Neural cell (in vitro differentiated cells): ENCODE measurements around the gene PRRG4. TPM values are rescaled to one million over a fixed set of nuclear protein-coding genes. Genes with fewer than 3 reads are reported as not detected.

Experiments used
- H2AFZ ChIP-seq: fragments of 200-600, 300-800 bp; sonication (generic), shearing (Covaris generic); 2 replicates; pipeline ENCODE4 v1.6.0; 2014; ENCODE audit warnings: low read depth, mild to moderate bottlenecking, antibody characterized with exemption, low read length, moderate library complexity
- H3F3A ChIP-seq: fragments of 200-600 bp; shearing (Covaris generic); 2 replicates; pipeline ENCODE4 v1.6.1; 2016; ENCODE audit warnings: mild to moderate bottlenecking, moderate library complexity, mixed read lengths, antibody characterized with exemption, low read length; ENCODE audit not compliant: insufficient read depth, poor library complexity, severe bottlenecking
- H3K27ac ChIP-seq: fragments of 200-600, 300-800 bp; sonication (generic), shearing (Covaris generic); 2 replicates; pipeline ENCODE4 v1.5.1; 2014; ENCODE audit warnings: mild to moderate bottlenecking, low read length, moderate library complexity
- H3K27me3 ChIP-seq: fragments of 300-800, 200-600 bp; sonication (generic), shearing (Covaris generic); 2 replicates; pipeline ENCODE4 v1.6.0; 2014; ENCODE audit warnings: mild to moderate bottlenecking, low read depth, low read length, moderate library complexity; ENCODE audit not compliant: insufficient read depth
- H3K36me3 ChIP-seq: fragments of 300-800, 200-600 bp; sonication (generic), shearing (Covaris generic); 2 replicates; pipeline ENCODE4 v1.5.1; 2014; ENCODE audit warnings: mild to moderate bottlenecking, antibody characterized with exemption, low read length, moderate library complexity; ENCODE audit not compliant: insufficient read depth
- H3K4me2 ChIP-seq: fragments of 300-800, 200-600 bp; sonication (generic), shearing (Covaris generic); 2 replicates; pipeline ENCODE4 v1.6.0; 2014; ENCODE audit warnings: mild to moderate bottlenecking, low read length
- H3K4me3 ChIP-seq: fragments of 300-800, 200-600 bp; sonication (generic), shearing (Covaris generic); 2 replicates; pipeline ENCODE4 v1.5.1; 2014; ENCODE audit warnings: mild to moderate bottlenecking, low read length, moderate library complexity
- H3K79me2 ChIP-seq: fragments of 200-600 bp; shearing (Covaris generic); replicated peaks from 2 replicates; pipeline ENCODE4 v1.6.0; 2014; ENCODE audit warnings: mild to moderate bottlenecking, low read length, moderate library complexity; ENCODE audit not compliant: insufficient read depth
- H3K9ac ChIP-seq: fragments of 300-800, 200-600 bp; sonication (generic), shearing (Covaris generic); 2 replicates; pipeline ENCODE4 v1.6.1; 2016; ENCODE audit warnings: mild to moderate bottlenecking, low read length, mixed read lengths
- H3K9me2 ChIP-seq: fragments of 200-600 bp; shearing (Covaris generic); 2 replicates; pipeline ENCODE4 v1.6.1; 2016; ENCODE audit warnings: mild to moderate bottlenecking, low read length, mixed read lengths; ENCODE audit not compliant: insufficient read depth
- H3K9me3 ChIP-seq: fragments of 200-600, 300-800 bp; sonication (generic), shearing (Covaris generic); 2 replicates; pipeline ENCODE4 v1.6.1; 2016; ENCODE audit warnings: mild to moderate bottlenecking, mixed run types, low read length, moderate library complexity, mixed read lengths
- H4K20me1 ChIP-seq: fragments of 200-600 bp; shearing (Covaris generic); 2 replicates; pipeline ENCODE4 v1.6.1; 2016; ENCODE audit warnings: mild to moderate bottlenecking, mixed run types; ENCODE audit not compliant: insufficient read depth
- EP300 ChIP-seq: fragments of 450-650 bp; conservative IDR thresholded peaks from 2 replicates; pipeline ENCODE4 v1.6.1; 2014; ENCODE audit warnings: antibody characterized with exemption, mild to moderate bottlenecking, moderate library complexity; ENCODE audit not compliant: poor library complexity, severe bottlenecking
- EZH2 ChIP-seq: fragments of 200-600, 300-800 bp; shearing (Covaris generic), sonication (generic); IDR thresholded peaks from 2 replicates; pipeline ENCODE4 v1.6.1; 2014; ENCODE audit warnings: antibody characterized with exemption, low read length, borderline replicate concordance, mild to moderate bottlenecking; ENCODE audit not compliant: insufficient read depth, poor library complexity, severe bottlenecking
- MXI1 ChIP-seq: fragments of 450-650 bp; conservative IDR thresholded peaks from 2 replicates; pipeline ENCODE4 v1.6.1; 2014; ENCODE audit warnings: antibody characterized with exemption, mild to moderate bottlenecking; ENCODE audit not compliant: poor library complexity, severe bottlenecking
- POLR2AphosphoS5 ChIP-seq: IDR thresholded peaks from 2 replicates; pipeline ENCODE4 v1.6.1; 2012
- RAD21 ChIP-seq: fragments of 450-650 bp; conservative IDR thresholded peaks from 2 replicates; pipeline ENCODE4 v1.6.1; 2014; ENCODE audit warnings: antibody characterized with exemption, mild to moderate bottlenecking, moderate library complexity
- SMC3 ChIP-seq: fragments of 450-650 bp; conservative IDR thresholded peaks from 2 replicates; pipeline ENCODE4 v1.6.1; 2014; ENCODE audit warnings: antibody characterized with exemption, mild to moderate bottlenecking, moderate library complexity; ENCODE audit not compliant: poor library complexity
- TAF1 ChIP-seq: IDR thresholded peaks from 2 replicates; pipeline ENCODE4 v1.6.1; 2012; ENCODE audit warnings: low read depth
- polyA plus RNA-seq: library from polyadenylated mRNA; depleted of rRNA; stranded (reverse); fragments of >200 nt; gene quantifications from 2 replicates; pipeline ENCODE4 v1.2.3, GENCODE V29; 2014
- TF ChIP-seq, protein P1 (sequence below): IDR thresholded peaks from 2 replicates; pipeline ENCODE4 v1.6.1; 2012; ENCODE audit warnings: borderline replicate concordance
- TF ChIP-seq, protein P2 (sequence below): fragments of 450-650 bp; IDR thresholded peaks from 2 replicates; pipeline ENCODE4 v1.5.1; 2014; ENCODE audit warnings: antibody characterized with exemption, mild to moderate bottlenecking, moderate library complexity; ENCODE audit not compliant: poor library complexity, severe bottlenecking

Gene PRRG4
- polyA plus RNA-seq, 1 donor from 2014 or later = not detected

DNA sequence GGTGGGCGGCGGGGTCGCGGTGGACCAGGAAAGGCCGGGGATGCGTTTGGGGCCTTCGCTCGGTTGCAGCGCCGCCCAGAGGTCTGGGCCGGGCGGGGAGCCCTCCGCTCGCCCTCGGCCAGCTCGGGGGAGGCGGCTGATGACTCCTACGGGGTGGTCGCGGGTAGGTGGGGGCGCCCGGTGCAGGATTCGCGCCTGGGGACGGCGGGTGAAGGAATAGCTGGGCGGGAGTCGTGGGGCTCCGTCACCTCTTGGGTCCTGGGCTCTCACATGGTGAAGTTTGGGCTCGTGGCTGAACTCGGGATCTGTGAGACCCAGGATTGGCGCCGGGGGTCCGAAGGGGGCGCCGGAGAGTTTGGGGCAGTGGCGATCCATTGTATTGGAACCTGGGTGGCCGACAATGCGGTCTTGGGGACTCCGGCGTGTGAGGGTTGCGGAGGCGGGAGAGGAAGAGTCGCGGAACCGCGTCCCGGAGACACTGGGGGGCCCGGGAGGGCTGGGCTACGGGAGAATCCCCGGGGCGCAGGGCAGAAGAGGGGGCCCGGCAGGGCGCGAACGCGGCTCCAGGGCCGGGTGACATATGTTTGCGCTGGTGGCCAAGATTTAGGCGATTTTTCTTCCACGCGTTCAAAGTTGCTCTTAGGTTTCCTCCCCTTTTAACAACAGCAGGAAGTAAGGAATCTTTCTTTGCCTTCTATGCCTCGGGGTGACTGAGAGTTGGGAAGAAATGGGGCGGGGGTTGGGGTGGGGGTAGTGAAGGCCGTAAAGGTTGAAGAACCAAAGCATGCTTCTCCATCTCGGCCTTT, 63.8 kb downstream of the PRRG4 start:
- Histone ChIP-seq H3K9ac (peak overlapping the region; percentile 98), H3K36me3 (no peaks in the 10 kb centered on the region), H3K4me3 (peak overlapping the region; percentile 94), H3K27me3 (no peaks in the 10 kb centered on the region), H4K20me1 (no peaks in the 10 kb centered on the region), H3K9me2 (no peaks in the 10 kb centered on the region), H3F3A (peaks cover 13% of the 10 kb centered on the region), H3K4me2 (peak overlapping the region; percentile 56), H2AFZ (peak overlapping the region; percentile 75), H3K9me3 (no peaks in the 10 kb centered on the region), H3K79me2 (peaks cover 43% of the 10 kb centered on the region), H3K27ac (peak overlapping the region; percentile 96)
- TF ChIP-seq RAD21 (peak; percentile 14), TAF1 (peak; percentile 63), MXI1 (peak; percentile 20), EZH2 (no peak), SMC3 (peak; percentile 16), POLR2AphosphoS5 (no peak), EP300 (no peak)
- TF ChIP-seq, protein P1, sequence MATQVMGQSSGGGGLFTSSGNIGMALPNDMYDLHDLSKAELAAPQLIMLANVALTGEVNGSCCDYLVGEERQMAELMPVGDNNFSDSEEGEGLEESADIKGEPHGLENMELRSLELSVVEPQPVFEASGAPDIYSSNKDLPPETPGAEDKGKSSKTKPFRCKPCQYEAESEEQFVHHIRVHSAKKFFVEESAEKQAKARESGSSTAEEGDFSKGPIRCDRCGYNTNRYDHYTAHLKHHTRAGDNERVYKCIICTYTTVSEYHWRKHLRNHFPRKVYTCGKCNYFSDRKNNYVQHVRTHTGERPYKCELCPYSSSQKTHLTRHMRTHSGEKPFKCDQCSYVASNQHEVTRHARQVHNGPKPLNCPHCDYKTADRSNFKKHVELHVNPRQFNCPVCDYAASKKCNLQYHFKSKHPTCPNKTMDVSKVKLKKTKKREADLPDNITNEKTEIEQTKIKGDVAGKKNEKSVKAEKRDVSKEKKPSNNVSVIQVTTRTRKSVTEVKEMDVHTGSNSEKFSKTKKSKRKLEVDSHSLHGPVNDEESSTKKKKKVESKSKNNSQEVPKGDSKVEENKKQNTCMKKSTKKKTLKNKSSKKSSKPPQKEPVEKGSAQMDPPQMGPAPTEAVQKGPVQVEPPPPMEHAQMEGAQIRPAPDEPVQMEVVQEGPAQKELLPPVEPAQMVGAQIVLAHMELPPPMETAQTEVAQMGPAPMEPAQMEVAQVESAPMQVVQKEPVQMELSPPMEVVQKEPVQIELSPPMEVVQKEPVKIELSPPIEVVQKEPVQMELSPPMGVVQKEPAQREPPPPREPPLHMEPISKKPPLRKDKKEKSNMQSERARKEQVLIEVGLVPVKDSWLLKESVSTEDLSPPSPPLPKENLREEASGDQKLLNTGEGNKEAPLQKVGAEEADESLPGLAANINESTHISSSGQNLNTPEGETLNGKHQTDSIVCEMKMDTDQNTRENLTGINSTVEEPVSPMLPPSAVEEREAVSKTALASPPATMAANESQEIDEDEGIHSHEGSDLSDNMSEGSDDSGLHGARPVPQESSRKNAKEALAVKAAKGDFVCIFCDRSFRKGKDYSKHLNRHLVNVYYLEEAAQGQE = no peak
- TF ChIP-seq, protein P2, sequence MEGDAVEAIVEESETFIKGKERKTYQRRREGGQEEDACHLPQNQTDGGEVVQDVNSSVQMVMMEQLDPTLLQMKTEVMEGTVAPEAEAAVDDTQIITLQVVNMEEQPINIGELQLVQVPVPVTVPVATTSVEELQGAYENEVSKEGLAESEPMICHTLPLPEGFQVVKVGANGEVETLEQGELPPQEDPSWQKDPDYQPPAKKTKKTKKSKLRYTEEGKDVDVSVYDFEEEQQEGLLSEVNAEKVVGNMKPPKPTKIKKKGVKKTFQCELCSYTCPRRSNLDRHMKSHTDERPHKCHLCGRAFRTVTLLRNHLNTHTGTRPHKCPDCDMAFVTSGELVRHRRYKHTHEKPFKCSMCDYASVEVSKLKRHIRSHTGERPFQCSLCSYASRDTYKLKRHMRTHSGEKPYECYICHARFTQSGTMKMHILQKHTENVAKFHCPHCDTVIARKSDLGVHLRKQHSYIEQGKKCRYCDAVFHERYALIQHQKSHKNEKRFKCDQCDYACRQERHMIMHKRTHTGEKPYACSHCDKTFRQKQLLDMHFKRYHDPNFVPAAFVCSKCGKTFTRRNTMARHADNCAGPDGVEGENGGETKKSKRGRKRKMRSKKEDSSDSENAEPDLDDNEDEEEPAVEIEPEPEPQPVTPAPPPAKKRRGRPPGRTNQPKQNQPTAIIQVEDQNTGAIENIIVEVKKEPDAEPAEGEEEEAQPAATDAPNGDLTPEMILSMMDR = peak; percentile 71

DNA sequence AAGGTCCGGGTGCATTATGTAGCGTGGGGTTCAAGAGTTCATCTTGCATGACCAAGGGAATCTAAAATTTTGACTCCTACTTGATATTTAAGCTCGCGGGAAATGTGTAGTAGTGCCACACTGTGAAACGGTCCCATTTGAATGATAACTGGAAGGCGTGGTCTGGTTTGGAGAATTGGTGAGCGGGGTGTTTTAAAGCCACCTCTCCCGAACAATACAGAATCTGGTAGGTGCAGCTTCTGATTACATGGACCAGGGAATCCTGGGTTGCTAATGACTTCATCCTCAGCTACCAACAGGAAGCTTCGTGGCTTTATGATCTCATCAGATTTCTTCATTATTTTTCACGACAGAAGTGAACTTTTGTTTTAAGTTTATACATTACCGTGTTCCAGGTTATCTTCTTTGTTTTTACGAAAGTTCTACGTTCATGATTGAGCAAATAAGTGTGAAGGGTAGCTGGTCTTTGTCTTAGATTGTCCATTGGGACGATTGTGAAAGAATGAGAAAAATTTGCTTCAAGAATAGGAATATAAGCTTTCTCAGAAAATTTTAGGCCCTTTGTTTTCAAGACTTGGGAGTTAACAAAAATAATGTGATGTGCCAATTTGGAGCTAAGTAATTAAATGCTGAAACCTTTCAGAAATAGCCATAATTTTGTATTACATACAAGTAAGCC, 64.6 kb downstream of the PRRG4 start:
- Histone ChIP-seq H2AFZ (peak overlapping the region; percentile 25), H3K27me3 (no peaks in the 10 kb centered on the region), H3K9me2 (no peaks in the 10 kb centered on the region), H3K9me3 (no peaks in the 10 kb centered on the region), H4K20me1 (no peaks in the 10 kb centered on the region), H3K4me3 (peak overlapping the region; percentile 94), H3K4me2 (peak overlapping the region; percentile 92), H3K27ac (peak overlapping the region; percentile 96), H3K36me3 (peaks cover 3% of the 10 kb centered on the region), H3K79me2 (peaks cover 50% of the 10 kb centered on the region), H3F3A (peaks cover 13% of the 10 kb centered on the region), H3K9ac (peak overlapping the region; percentile 98)
- TF ChIP-seq RAD21 (no peak), SMC3 (no peak), POLR2AphosphoS5 (peak; percentile 93), TAF1 (peak; percentile 40), EZH2 (no peak), MXI1 (peak; percentile 75)
- TF ChIP-seq, protein P1 = no peak
